Measurements from ENCODE around the gene CSN1S1.

The CSN1S1 gene

GRCh38 chr4:69930768-69931167 lies at the start of gene CSN1S1:
Gene CSN1S1 (plus strand): TSS chr4:69931068. CDS start chr4:69932556, 1,488 bp downstream.
- no peaks in the 10 kb centered on the region for H3K9me3 ChIP-seq (ENCODE audit: severe bottlenecking)
- TF ChIP-seq CTCF (IDR thresholded peaks at IDR 0.05; ENCODE audit: low read depth, low read length): no peak
- DNase-seq: no peak
- no peak within 1 kb of the TSS for H3K27ac ChIP-seq
- H3K4me3 ChIP-seq (ENCODE audit: low read depth, low read length): no peak within 1 kb of the TSS
- no peaks in the 10 kb centered on the region for H3K36me3 ChIP-seq
- no peaks in the 10 kb centered on the region for H3K27me3 ChIP-seq (ENCODE audit: insufficient read depth, low read depth, severe bottlenecking)

- TF ChIP-seq CTCF (IDR thresholded peaks at IDR 0.05; ENCODE audit: low read depth, low read length): peak; percentile 66
- Histone ChIP-seq H3K27ac (no peak overlapping the region), H3K4me3 (ENCODE audit: low read depth, low read length) (no peak overlapping the region), H3K36me3 (no peaks in the 10 kb centered on the region), H3K9me3 (ENCODE audit: severe bottlenecking) (peaks cover 7% of the 10 kb centered on the region), H3K27me3 (ENCODE audit: insufficient read depth, low read depth, severe bottlenecking) (no peaks in the 10 kb centered on the region)
- DNase-seq: peak; percentile 30
These were observed 49.6 kb upstream of the CSN1S1 start for GRCh38 chr4:69881173-69881773.

- H3K27me3 ChIP-seq (ENCODE audit: insufficient read depth, low read depth, severe bottlenecking): no peaks in the 10 kb centered on the region
- no peak for TF ChIP-seq CTCF (IDR thresholded peaks at IDR 0.05; ENCODE audit: low read depth, low read length)
- no peak overlapping the region for H3K27ac ChIP-seq
- no peak overlapping the region for H3K4me3 ChIP-seq (ENCODE audit: low read depth, low read length)
- DNase-seq: no peak
- H3K9me3 ChIP-seq (ENCODE audit: severe bottlenecking): peaks cover 7% of the 10 kb centered on the region
- no peaks in the 10 kb centered on the region for H3K36me3 ChIP-seq
These were observed 48.7 kb upstream of the CSN1S1 start for GRCh38 chr4:69882150-69882549.

GRCh38 chr4:69888336-69888735 lies 42.5 kb upstream of the CSN1S1 start:
- H3K27ac ChIP-seq: no peak overlapping the region
- no peak overlapping the region for H3K4me3 ChIP-seq (ENCODE audit: low read depth, low read length)
- no peak for DNase-seq
- no peaks in the 10 kb centered on the region for H3K27me3 ChIP-seq (ENCODE audit: insufficient read depth, low read depth, severe bottlenecking)
- no peak for TF ChIP-seq CTCF (IDR thresholded peaks at IDR 0.05; ENCODE audit: low read depth, low read length)
- H3K9me3 ChIP-seq (ENCODE audit: severe bottlenecking): peaks cover 3% of the 10 kb centered on the region
- H3K36me3 ChIP-seq: no peaks in the 10 kb centered on the region

- no peak for DNase-seq
- H3K27ac ChIP-seq: no peak overlapping the region
- H3K27me3 ChIP-seq (ENCODE audit: insufficient read depth, low read depth, severe bottlenecking): no peaks in the 10 kb centered on the region
- H3K9me3 ChIP-seq (ENCODE audit: severe bottlenecking): no peaks in the 10 kb centered on the region
- H3K4me3 ChIP-seq (ENCODE audit: low read depth, low read length): no peak overlapping the region
- H3K36me3 ChIP-seq: no peaks in the 10 kb centered on the region
- no peak for TF ChIP-seq CTCF (IDR thresholded peaks at IDR 0.05; ENCODE audit: low read depth, low read length)
These were observed 36.7 kb upstream of the CSN1S1 start for GRCh38 chr4:69894186-69894585.

- no peak overlapping the region for H3K4me3 ChIP-seq (ENCODE audit: low read depth, low read length)
- H3K27ac ChIP-seq: no peak overlapping the region
- H3K36me3 ChIP-seq: no peaks in the 10 kb centered on the region
These were observed 36.1 kb upstream of the CSN1S1 start for GRCh38 chr4:69894721-69895120.

More at GRCh38 chr4:69894721-69895120, 36.1 kb upstream of the CSN1S1 start:
- Histone ChIP-seq H3K9me3 (ENCODE audit: severe bottlenecking) (no peaks in the 10 kb centered on the region), H3K27me3 (ENCODE audit: insufficient read depth, low read depth, severe bottlenecking) (no peaks in the 10 kb centered on the region)
- DNase-seq: no peak
- no peak for TF ChIP-seq CTCF (IDR thresholded peaks at IDR 0.05; ENCODE audit: low read depth, low read length)
